Activated T-cell treated with anti-CD3 and anti-CD28 coated beads for 48 hours (primary cell): ENCODE measurements around the gene MAP4K2.

Experiments used
- DNase-seq: peaks from one replicate; pipeline ENCODE4 v3.0.0-alpha.2; 2020; ENCODE audit warnings: low read depth

The MAP4K2 gene

GRCh38 chr11:64736654-64737053, 66.4 kb downstream of the MAP4K2 start:
- no peak for DNase-seq

GRCh38 chr11:64735725-64736259, 67.2 kb downstream of the MAP4K2 start:
- DNase-seq, result no peak
